Measurements from ENCODE around the gene MPP4. TPM values are rescaled to one million over a fixed set of nuclear protein-coding genes. Genes with fewer than 3 reads are reported as not detected.

Gene MPP4
- total and polyA plus RNA-seq, 2 of the 13 experiments (the other 11 are each of a cell fraction or from before 2014, with no cell fraction given): not detected

- TF ChIP-seq MTA1 (CRISPR knock-in tag; IDR thresholded peaks at IDR 0.05; ENCODE audit: borderline replicate concordance) (peak; percentile 88; the same call in 1 of the 2 replicates), FLYWCH1 (CRISPR knock-in tag; IDR thresholded peaks at IDR 0.05) (no peak), BORCS8-MEF2B (CRISPR knock-in tag; IDR thresholded peaks at IDR 0.05) (peak; percentile 95), ATF3 (CRISPR knock-in tag; IDR thresholded peaks at IDR 0.05) (0 out of 2 replicates have a peak, but pooled peaks have one; percentile 44), CREBL2 (CRISPR knock-in tag; IDR thresholded peaks at IDR 0.05; ENCODE audit: borderline replicate concordance) (no peak; the same call in 1 of the 2 replicates), ZKSCAN5 (CRISPR knock-in tag; IDR thresholded peaks at IDR 0.05) (no peak), PHB2 (IDR thresholded peaks at IDR 0.05; ENCODE audit: partially characterized antibody) (no peak), ZNF362 (CRISPR knock-in tag; IDR thresholded peaks at IDR 0.05; ENCODE audit: borderline replicate concordance) (no peak), TMF1 (CRISPR knock-in tag; IDR thresholded peaks at IDR 0.05; ENCODE audit: low read depth) (peak; percentile 92), RFX3 (CRISPR knock-in tag; IDR thresholded peaks at IDR 0.05) (peak; percentile 42; the same call in 1 of the 2 replicates), THAP11 (CRISPR knock-in tag; IDR thresholded peaks at IDR 0.05) (peak; percentile 88), MATR3 (CRISPR knock-in tag; IDR thresholded peaks at IDR 0.05) (no peak), PHF5A (CRISPR knock-in tag; IDR thresholded peaks at IDR 0.05; ENCODE audit: low read depth, unreplicated experiment) (no peak), DMTF1 (CRISPR knock-in tag; IDR thresholded peaks at IDR 0.05) (no peak)
These were observed 55.7 kb downstream of the MPP4 start (continued) for GRCh38 chr2:201642579-201643215.
